WI38 (cell line): Measurements from ENCODE around the gene SMAD4.

Experiments used
- H3K4me3 ChIP-seq: 2 replicates; pipeline ENCODE4 v1.5.1; 2011; ENCODE audit warnings: low read depth, mild to moderate bottlenecking, control low read depth, low read length
- CTCF ChIP-seq: IDR thresholded peaks from 2 replicates; pipeline ENCODE4 v1.5.1; 2012; ENCODE audit warnings: low read depth, mild to moderate bottlenecking, control low read depth, low read length

Gene SMAD4

GRCh38 chr18:51051105-51051712 lies 21.2 kb downstream of the SMAD4 start:
- H3K4me3 ChIP-seq = no peak overlapping the region
- TF ChIP-seq CTCF = peak; percentile 67

- TF ChIP-seq CTCF = no peak
- no peak overlapping the region for H3K4me3 ChIP-seq
Observed at GRCh38 chr18:51053814-51054213, 23.8 kb downstream of the SMAD4 start.

- TF ChIP-seq CTCF = no peak
Observed at GRCh38 chr18:51054764-51055163, 24.8 kb downstream of the SMAD4 start.

GRCh38 chr18:51059969-51060368 lies 30.0 kb downstream of the SMAD4 start:
- no peak overlapping the region for H3K4me3 ChIP-seq
- no peak for TF ChIP-seq CTCF

More at GRCh38 chr18:51054764-51055163, 24.8 kb downstream of the SMAD4 start:
- H3K4me3 ChIP-seq = no peak overlapping the region

- TF ChIP-seq CTCF = no peak
- no peak overlapping the region for H3K4me3 ChIP-seq
Observed at GRCh38 chr18:51064256-51064655, 34.2 kb downstream of the SMAD4 start.

GRCh38 chr18:51066273-51066672 lies 36.3 kb downstream of the SMAD4 start:
- TF ChIP-seq CTCF = no peak
- H3K4me3 ChIP-seq = no peak overlapping the region

GRCh38 chr18:51068105-51068504 lies 38.1 kb downstream of the SMAD4 start:
- no peak overlapping the region for H3K4me3 ChIP-seq
- TF ChIP-seq CTCF = no peak
